ENCODE results near the gene SPEN. TPM values are rescaled to one million over a fixed set of nuclear protein-coding genes. Genes with fewer than 3 reads are reported as not detected.
"Not testable (repeated sequence)": the region's sequence is repeated elsewhere in the genome, so short reads cannot be mapped to it uniquely, and the experiment has no call there.

The SPEN gene
- total RNA-seq, 1 donor from 2014 or later = 37.8 TPM

- DNase-seq (ENCODE audit: low spot score) = no peak
- intact Hi-C loops (cut with DNase I) = no loop called here
Observed at GRCh38 chr1:15923241-15923640, 75.7 kb downstream of the SPEN start.

GRCh38 chr1:15926448-15926847, 78.9 kb downstream of the SPEN start:
- DNase-seq (ENCODE audit: low spot score); intact Hi-C loops (cut with DNase I): not testable (repeated sequence)

- DNase-seq (ENCODE audit: low spot score) = no peak
- intact Hi-C loops (cut with DNase I) = no loop called here
Observed at GRCh38 chr1:15928971-15929965, 81.8 kb downstream of the SPEN start.

- intact Hi-C loops (cut with DNase I) = no loop called here
- no peak for DNase-seq (ENCODE audit: low spot score)
Observed at GRCh38 chr1:15931401-15931800, 83.9 kb downstream of the SPEN start.

GRCh38 chr1:15931884-15932283, 84.4 kb downstream of the SPEN start:
- intact Hi-C loops (cut with DNase I) = no loop called here

GRCh38 chr1:15932612-15933011, 85.1 kb downstream of the SPEN start:
- no peak for DNase-seq (ENCODE audit: low spot score)
- intact Hi-C loops (cut with DNase I) = no loop called here

More at GRCh38 chr1:15931884-15932283, 84.4 kb downstream of the SPEN start:
- DNase-seq (ENCODE audit: low spot score) = no peak

- intact Hi-C loops (cut with DNase I) = no loop called here
- DNase-seq (ENCODE audit: low spot score) = no peak
Observed at GRCh38 chr1:15933684-15934083, 86.2 kb downstream of the SPEN start.

GRCh38 chr1:15934211-15935055, 86.9 kb downstream of the SPEN start:
- DNase-seq (ENCODE audit: low spot score) = no peak
- intact Hi-C loops (cut with DNase I) = no loop called here

GRCh38 chr1:15935056-15935950, 87.8 kb downstream of the SPEN start:
- peak; percentile 71 for DNase-seq (ENCODE audit: low spot score)
- intact Hi-C loops (cut with DNase I) = no loop called here

GRCh38 chr1:15936025-15936424, 88.5 kb downstream of the SPEN start:
- intact Hi-C loops (cut with DNase I) = no loop called here
- no peak for DNase-seq (ENCODE audit: low spot score)

- no peak for DNase-seq (ENCODE audit: low spot score)
- intact Hi-C loops (cut with DNase I) = no loop called here
Observed at GRCh38 chr1:15937146-15937545, 89.6 kb downstream of the SPEN start.

GRCh38 chr1:15937706-15938168, 90.2 kb downstream of the SPEN start:
- intact Hi-C loops (cut with DNase I) = no loop called here
- DNase-seq (ENCODE audit: low spot score) = no peak

GRCh38 chr1:15938628-15939161, 91.2 kb downstream of the SPEN start:
- intact Hi-C loops (cut with DNase I) = no loop called here
- DNase-seq (ENCODE audit: low spot score) = no peak

GRCh38 chr1:15939181-15940109, 91.9 kb downstream of the SPEN start:
- no peak for DNase-seq (ENCODE audit: low spot score)
- intact Hi-C loops (cut with DNase I) = no loop called here

GRCh38 chr1:15940110-15941043, 92.9 kb downstream of the SPEN start:
- DNase-seq (ENCODE audit: low spot score) = no peak
- intact Hi-C loops (cut with DNase I) = no loop called here

- DNase-seq (ENCODE audit: low spot score) = no peak
- intact Hi-C loops (cut with DNase I) = no loop called here
Observed at GRCh38 chr1:15941044-15941840, 93.7 kb downstream of the SPEN start.
